ENCODE data around the gene RITA1. TPM values are rescaled to one million over a fixed set of nuclear protein-coding genes. Genes with fewer than 3 reads are reported as not detected.
A peak's percentile ranks its signal among the peaks of the same experiment; 100 is the strongest.

Gene RITA1
- total RNA-seq, 1 donor: 27.6 TPM

DNA sequence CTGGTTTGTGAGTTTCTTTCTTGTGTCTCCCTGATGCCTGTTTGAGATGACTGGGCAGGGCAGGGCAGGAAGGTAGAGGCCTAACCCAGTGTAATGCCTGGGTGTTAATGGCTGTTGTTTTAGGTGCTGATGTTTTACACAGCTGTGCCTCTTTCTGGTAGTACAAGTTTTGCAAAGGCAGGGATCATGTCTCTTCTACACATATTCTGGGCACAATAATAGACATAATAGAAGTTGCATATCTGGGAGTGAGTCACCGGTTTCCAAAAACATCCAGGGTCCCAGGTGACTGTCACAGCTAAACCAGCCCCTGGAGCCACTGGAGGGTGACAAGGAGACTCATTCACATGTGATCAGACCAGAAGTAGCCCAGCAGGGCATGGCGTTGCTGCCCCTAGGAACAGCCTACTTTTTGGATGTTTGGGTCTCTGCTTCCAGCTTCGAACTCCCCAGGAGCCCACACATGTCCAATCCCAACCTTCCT is 53.8 kb downstream of the RITA1 start:
- no peak overlapping the region for H3K4me3 ChIP-seq (ENCODE audit: low read depth, low read length)
- DNase-seq (ENCODE audit: low read depth): no peak
- no peak for TF ChIP-seq CTCF (IDR thresholded peaks at IDR 0.05; ENCODE audit: insufficient read depth, low read depth, low read length)

GRCh38 chr12:113239811-113240331 is 54.4 kb downstream of the RITA1 start:
- no peak for TF ChIP-seq CTCF (IDR thresholded peaks at IDR 0.05; ENCODE audit: insufficient read depth, low read depth, low read length)
- no peak overlapping the region for H3K4me3 ChIP-seq (ENCODE audit: low read depth, low read length)
- no peak for DNase-seq (ENCODE audit: low read depth)

- H3K4me3 ChIP-seq (ENCODE audit: low read depth, low read length): no peak overlapping the region
- DNase-seq (ENCODE audit: low read depth): no peak
- TF ChIP-seq CTCF (IDR thresholded peaks at IDR 0.05; ENCODE audit: insufficient read depth, low read depth, low read length): no peak
Observed at GRCh38 chr12:113240395-113240794, 54.9 kb downstream of the RITA1 start.

DNA sequence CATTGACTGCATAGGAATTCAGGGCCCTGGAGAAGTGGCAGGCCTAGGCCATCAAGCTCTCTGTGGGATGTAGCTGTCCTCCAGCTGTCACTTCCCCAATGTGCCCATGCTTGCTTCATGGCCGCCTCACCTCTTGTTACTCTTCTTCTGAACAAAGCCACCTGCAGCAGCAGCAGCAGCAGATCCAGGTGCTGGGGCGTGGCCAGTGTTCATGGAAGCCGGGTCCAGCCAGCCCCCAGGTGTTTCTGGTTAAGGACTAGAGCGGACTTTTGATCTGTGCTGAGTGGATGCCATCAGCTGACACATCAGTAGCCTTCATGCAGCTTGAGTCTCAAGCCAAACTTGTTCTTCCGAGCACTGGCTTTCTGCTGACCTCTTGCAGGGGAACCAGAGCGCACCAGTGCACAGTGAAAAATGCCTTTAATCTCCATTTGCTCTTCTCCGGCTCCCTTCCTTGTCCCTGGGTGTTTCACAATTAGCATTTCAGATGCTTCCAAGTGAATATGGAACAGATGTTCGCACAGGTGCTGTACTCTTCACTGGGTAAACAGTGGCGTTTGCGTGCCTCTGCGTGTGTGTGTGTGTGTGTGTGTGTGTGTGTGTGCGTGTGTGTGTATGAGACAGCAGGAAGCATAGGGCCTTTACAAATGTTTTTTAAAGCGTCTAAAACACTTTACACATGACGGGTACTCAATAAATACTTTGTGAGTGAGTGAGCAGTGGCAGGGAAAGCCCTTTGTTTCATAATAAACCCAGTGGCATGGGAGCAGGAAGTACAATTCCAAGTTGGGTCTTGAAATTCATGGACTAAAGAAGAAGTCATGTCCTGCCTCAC is 55.9 kb downstream of the RITA1 start:
- H3K4me3 ChIP-seq (ENCODE audit: low read depth, low read length): no peak overlapping the region
- no peak for TF ChIP-seq CTCF (IDR thresholded peaks at IDR 0.05; ENCODE audit: insufficient read depth, low read depth, low read length)
- peak; percentile 90 for DNase-seq (ENCODE audit: low read depth)

Small RNA genes within 50 kb of the gene (small RNA-seq; reads per million reads assigned to genes)
- not detected for gene MIR7106
- not detected for gene RF00019

Other genes with a start within 250 kb of the RITA1 start
- 10.3 and 12.5 TPM in 2 replicates for gene OAS3, start 247.2 kb upstream of the RITA1 start, total RNA-seq
- gene OAS2, start 207.2 kb upstream of the RITA1 start, total RNA-seq: 2.3 and 5.6 TPM in 2 replicates
- not detected in 2 replicates for gene DTX1, start 129.0 kb upstream of the RITA1 start, total RNA-seq
- not detected in 2 replicates for gene RASAL1, start 50.0 kb upstream of the RITA1 start, total RNA-seq
- gene CFAP73, start 36.0 kb upstream of the RITA1 start, total RNA-seq: not detected in 2 replicates
- 33.7 and 37.0 TPM in 2 replicates for gene DDX54, start 243 bp upstream of the RITA1 start, total RNA-seq
- gene TPCN1, start 35.7 kb downstream of the RITA1 start, total RNA-seq: 15.8 and 25.9 TPM in 2 replicates
- 12.9 and 22.9 TPM in 2 replicates for gene SLC8B1, start 149.4 kb downstream of the RITA1 start, total RNA-seq
- gene PLBD2, start 172.9 kb downstream of the RITA1 start, total RNA-seq: 27.6 and 31.2 TPM in 2 replicates
- not detected in 2 replicates for gene SDS, start 218.2 kb downstream of the RITA1 start, total RNA-seq
- 3.5 and 5.2 TPM in 2 replicates for gene SDSL, start 236.7 kb downstream of the RITA1 start, total RNA-seq